NCI-H2227 treated with DMSO at 0.1 percent for 48 hours (cell line): ENCODE data around the gene SEC23A.
A peak's percentile ranks its signal among the peaks of the same experiment; 100 is the strongest.
"Not testable (repeated sequence)": the region's sequence is repeated elsewhere in the genome, so short reads cannot be mapped to it uniquely, and the experiment has no call there.

Experiments used
- DNase-seq: peaks from one replicate; lab custom pipeline; 2025; lab: John Stamatoyannopoulos, UW

SEC23A gene

DNA sequence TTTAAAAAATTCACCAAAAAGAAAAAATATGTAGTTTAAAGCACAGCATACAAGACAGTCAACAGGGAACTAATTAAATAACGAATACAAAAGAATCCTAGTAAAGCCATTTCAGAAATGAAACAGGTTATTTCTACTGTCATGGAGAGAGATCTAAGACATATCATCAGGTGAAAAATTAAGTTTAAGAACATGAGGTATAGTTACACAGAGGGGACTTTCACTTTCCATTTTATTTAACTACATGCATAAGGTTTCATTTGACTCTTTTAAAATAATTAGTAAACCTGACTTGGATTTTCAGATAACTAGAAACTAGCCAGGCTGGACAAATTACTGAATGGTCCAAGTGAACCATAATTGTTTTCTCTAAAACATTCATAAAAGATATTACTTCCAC is 11.3 kb downstream of the SEC23A start:
- DNase-seq: no peak

DNA sequence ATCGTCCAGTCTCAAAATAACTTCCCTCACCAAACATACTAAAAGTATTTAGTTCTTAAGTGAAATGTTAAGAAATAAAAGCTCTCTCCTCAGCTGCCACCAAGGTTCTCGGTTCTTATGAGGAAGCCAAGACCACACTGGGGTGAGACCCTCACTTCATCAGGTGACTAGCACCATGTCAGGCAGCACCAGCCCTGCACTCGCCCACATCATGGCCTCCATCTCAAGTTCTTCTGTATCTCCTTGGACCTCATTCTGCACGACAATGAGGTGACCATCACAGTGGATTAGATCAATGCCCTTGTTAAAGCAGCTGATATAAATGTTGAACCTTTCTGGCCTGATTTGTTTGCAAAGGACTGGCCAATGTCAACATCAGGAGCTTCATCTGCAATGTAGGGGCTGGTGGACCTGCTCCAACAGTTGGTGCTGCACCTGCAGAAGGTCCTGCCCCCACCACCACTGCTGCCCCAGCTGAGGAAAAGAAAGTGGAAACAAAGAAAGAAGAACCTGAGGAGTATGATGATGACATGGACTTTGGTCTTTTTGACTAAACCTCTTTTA is 12.4 kb downstream of the SEC23A start:
- no peak for DNase-seq

GRCh38 chr14:39087493-39087892 is 15.5 kb downstream of the SEC23A start:
- no peak for DNase-seq

DNA sequence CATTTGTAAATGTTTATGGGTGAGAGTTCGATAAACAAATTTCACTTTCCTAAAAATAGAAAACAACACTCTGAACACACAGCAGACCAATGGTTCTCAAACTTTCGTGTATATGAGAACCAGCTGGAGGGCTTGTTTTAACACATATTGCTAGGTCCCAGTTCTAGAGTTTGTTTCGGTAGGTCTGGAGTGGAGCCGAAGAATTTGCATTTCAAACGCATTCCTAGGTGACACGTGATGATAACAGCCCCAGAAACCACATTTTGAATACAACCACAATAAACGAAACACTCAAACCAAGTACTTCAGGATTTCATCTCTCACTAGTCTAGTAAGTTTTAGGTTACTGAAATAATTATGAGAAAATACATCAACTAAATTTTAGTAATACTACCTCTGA is 17.1 kb downstream of the SEC23A start:
- DNase-seq: no peak

DNA sequence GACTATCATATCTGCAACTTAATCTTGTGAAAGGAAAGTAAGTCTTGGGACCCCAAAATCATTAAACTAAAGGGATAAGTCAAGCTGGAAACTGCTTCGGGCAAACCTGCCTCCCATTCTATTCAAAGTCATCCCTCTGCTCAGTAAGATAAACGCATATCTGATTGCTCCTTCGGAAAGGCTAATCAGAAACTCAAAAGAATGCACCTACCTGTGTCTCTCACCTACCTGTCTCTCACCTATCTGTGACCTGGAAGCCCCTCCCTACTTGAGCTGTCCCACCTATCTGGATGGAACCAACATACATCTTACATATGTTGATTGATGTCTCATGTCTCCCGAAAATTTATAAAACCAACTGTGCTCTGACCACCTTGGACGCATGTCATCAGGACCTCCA is 19.9 kb downstream of the SEC23A start:
- DNase-seq: no peak

DNA sequence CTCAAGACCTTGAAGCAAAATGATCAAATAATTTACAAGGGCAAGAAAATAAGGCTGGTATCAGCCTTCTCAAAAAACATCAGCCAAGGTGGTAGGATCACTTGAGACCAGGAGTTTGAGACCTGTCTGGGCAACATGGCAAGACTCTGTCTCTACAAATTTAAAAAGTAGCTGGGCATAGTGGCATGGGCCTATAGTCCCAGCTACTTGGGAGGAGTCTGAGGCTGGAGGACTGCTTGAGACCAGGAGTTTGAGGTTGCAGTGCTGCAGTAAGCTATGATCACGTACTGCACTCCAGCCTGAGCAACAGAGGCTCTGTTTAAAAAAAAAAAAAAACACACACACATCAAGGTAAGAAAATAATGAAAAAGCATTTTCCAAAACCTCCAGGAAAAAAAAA is 22.1 kb downstream of the SEC23A start:
- no peak for DNase-seq

DNA sequence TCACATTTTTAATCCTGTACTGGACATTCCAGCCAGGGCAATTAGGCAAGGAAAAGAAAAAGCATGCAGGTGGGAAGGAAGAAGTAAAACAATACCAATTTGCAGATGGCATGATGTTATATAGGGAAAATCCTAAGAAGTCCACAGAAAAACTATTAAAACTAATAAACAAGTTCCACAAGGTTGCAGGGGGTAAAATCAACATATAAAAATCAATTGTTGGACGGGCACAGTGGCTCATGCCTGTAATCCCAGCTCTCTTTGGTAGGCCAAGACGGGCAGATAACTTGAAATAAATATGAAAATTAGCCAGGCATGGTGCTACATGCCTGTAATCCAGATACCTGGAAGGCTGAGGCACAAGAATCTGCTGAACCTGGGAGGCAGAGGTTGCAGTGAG is 31.9 kb downstream of the SEC23A start:
- DNase-seq: no peak

DNA sequence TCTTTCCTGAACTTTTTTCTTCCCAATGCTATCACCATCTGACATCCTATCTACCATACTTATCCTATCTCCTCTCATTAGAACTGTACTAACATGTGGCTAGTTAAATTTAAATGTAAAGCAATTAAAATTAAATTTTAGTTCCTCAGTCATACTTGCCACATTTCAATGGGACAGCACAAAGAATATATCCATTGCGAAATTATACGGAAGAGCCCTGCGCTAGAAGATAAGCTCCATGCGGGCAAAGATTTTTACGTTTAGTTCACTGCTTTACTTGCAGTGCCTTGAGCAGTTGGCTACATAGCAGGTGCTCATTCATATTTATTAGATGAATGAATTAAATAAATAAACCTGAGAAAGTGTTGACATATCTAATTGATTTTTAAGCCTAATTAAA is 33.1 kb downstream of the SEC23A start:
- no peak for DNase-seq

- DNase-seq: not testable (repeated sequence)
These were observed 33.7 kb downstream of the SEC23A start for GRCh38 chr14:39069169-39069805.

DNA sequence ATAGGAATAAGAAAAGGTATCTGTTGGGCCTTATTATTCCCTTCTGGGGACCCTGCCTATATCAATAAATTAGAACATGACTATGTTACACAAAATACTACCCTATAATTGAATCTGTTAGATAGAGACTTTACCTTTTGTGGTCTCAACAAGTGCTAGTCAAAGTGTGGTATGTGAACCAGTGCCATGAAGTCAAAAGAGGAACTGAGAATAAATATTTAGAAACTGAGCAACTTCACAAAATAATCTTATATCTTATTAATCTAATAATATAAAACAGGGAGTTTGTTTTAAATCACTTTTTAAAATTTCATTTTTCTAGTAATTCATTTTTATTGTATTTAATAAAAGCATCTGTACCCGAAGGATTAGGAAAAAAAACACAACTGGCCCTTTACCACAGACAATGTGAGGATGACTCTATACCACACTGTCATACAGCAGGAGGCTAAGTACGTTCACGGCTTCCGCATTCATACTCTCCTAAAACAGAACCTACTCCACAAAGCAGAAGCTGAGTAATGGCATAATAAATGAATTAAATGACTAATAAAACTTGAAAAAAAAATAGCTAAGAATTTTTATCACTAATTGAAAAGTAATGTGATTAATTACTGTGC is 42.1 kb downstream of the SEC23A start:
- DNase-seq: no peak

DNA sequence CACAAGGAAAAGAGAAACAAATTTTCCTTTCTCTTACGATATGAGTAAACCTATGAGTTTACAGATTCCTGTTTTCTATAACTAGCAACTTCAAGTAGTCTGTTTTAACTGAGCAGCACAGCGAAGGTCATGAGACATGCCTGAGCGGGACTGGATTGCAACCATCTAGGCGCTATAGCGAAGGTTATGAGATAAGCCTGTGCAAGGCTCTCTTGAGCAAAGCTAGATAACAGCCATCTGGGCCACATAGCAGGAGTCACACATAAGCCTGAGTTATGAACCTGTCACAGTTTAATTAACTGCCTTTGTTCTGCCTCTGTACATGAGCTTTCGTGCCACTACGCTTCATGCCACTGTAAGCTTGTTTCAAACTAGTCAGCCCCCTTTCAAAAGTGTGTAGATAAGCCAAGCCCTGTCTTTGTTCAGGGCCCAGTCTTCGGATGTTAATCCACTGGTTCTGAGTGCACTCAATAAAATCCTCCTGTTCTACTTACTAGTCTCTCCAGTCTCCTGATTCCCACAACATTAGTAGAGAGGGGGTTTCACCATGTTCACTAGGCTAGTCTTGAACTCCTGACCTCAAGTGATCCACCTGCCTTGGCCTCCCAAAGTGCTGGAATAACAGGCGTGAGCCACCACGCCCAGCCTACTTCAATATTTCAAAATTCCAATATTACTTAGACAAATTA is 47.1 kb downstream of the SEC23A start:
- DNase-seq: no peak

- DNase-seq: not testable (repeated sequence)
These were observed 50.1 kb downstream of the SEC23A start for GRCh38 chr14:39052869-39053454.

- no peak for DNase-seq
These were observed 52.6 kb downstream of the SEC23A start for GRCh38 chr14:39050389-39050788.

DNA sequence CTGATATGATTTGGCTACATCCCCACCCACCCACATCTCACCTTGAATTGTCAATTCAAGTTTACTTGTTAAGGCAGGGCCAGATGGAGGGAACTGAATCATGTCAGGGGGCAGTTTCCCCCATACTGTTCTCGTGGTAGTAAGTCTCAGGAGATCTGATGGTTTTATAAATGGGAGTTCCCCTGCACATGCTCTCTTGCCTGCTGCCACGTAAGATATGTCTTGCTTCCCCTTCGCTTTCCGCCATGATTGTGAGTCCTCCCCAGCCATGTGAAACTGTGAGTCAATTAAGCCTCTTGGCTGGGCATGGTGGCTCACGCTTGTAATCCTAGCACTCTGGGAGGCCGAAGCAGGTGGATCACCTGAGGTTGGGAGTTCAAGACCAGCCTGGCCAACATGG is 57.1 kb downstream of the SEC23A start:
- not testable (repeated sequence) for DNase-seq

- DNase-seq: no peak
These were observed 59.6 kb downstream of the SEC23A start for GRCh38 chr14:39043352-39043943.

DNA sequence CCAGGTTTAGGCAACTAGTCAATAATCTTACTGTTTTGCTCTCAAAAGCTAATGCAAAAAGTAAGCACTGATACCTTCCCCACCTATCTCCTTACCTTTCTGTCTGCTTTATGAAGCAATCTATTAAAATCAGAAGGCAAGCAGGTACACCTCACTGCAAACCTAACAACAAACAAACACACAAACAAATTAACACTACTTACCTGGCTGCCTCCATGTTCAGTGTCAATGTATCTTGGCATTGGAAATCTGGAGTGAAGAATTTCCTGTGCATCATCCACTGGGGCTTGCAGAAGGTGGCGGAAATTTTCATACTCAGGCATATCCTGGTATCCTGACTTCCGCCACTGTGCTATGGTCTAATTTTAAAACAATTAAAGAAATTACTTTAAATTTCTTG is 62.5 kb downstream of the SEC23A start:
- DNase-seq: no peak

- no peak for DNase-seq
These were observed 64.5 kb downstream of the SEC23A start for GRCh38 chr14:39038542-39038941.

- no peak for DNase-seq
These were observed 66.3 kb downstream of the SEC23A start for GRCh38 chr14:39036760-39037159.

DNA sequence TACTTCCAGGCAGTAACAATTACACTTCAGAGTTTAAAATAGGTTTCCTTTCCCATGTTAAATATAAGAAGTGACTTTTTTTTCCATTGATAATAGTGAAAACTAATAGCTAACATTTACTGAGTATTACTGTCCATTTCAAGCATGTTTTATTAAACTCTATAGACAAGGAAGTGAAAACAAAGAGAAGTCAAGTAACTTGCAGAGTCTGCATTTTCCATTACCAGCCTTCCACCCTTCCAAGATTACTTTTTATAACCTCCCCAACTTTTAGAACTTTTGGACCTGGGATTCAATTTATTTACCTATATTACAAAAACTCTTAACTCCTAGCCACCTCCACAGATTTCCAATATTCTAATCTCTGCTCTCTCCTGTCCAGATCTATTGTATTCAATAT is 67.7 kb downstream of the SEC23A start:
- DNase-seq: no peak

- DNase-seq: peak; percentile 24
These were observed 68.3 kb downstream of the SEC23A start for GRCh38 chr14:39034481-39035296.

GRCh38 chr14:39033371-39033770 is 69.7 kb downstream of the SEC23A start:
- no peak for DNase-seq

DNA sequence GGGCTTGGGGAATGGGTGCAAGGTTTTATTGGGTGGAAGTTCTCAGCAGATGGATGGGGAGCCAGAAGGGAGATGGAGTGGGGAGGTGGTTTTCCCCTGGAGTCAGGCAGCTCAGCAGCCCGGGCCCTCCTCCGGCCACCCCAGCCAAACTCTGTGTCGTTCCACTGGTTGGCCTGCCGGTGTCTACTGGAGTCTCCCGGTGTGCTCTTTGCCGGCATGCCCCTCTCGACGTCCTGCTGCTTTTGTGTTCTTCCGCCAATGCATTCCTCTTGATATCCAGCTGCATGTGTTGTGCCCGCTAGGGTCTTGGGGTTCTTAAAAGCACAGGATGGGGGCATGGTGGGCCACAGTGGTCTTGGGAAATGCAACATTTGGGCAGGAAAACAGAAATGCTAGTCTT is 72.8 kb downstream of the SEC23A start:
- no peak for DNase-seq
